Small intestine (tissue), 7 donors: Measurements from ENCODE around the gene PRXL2A. TPM values are rescaled to one million over a fixed set of nuclear protein-coding genes. Genes with fewer than 3 reads are reported as not detected.
"Not testable (repeated sequence)": the region's sequence is repeated elsewhere in the genome, so short reads cannot be mapped to it uniquely, and the experiment has no call there.

Source experiments
- DNase-seq, 2 donors: peaks; one replicate each; pipeline versions ENCODE4 v3.0.0 to v3.0.0-alpha.2; 2013
- FAIRE-seq: peaks from 2 replicates; lab custom pipeline; 2012; peaks lifted over from hg19 to GRCh38; lab: Jason Lieb, UNC
- H3K27ac ChIP-seq, 3 donors: one replicate each; pipeline ENCODE4 v1.5.1; 2013; ENCODE audit warnings: low read length in 2 of 3, mild to moderate bottlenecking in 2 of 3, control low read depth in 1 of 3, inconsistent platforms in 1 of 3, low read depth in 1 of 3, moderate library complexity in 1 of 3
- H3K27me3 ChIP-seq, 3 donors: one replicate each; pipeline ENCODE4 v1.6.1; 2013; ENCODE audit warnings: low read length in 3 of 3, inconsistent platforms in 1 of 3; ENCODE audit not compliant: control insufficient read depth in 3 of 3, insufficient read depth in 3 of 3
- H3K36me3 ChIP-seq, 3 donors: one replicate each; pipeline ENCODE4 v1.6.1; 2013; ENCODE audit warnings: low read length in 3 of 3, inconsistent platforms in 1 of 3, low read depth in 1 of 3, mild to moderate bottlenecking in 1 of 3, moderate library complexity in 1 of 3; ENCODE audit not compliant: control insufficient read depth in 3 of 3, insufficient read depth in 2 of 3
- H3K4me1 ChIP-seq, 3 donors: one replicate each; pipeline ENCODE4 v1.6.1; 2013; ENCODE audit warnings: low read length in 2 of 3, inconsistent platforms in 1 of 3, low read depth in 1 of 3, mild to moderate bottlenecking in 1 of 3, moderate library complexity in 1 of 3; ENCODE audit not compliant: control insufficient read depth in 3 of 3, insufficient read depth in 2 of 3
- H3K4me3 ChIP-seq, 3 donors: one replicate each; pipeline ENCODE4 v1.5.1; 2013; ENCODE audit warnings: low read length in 3 of 3, control low read depth in 1 of 3, inconsistent platforms in 1 of 3, low read depth in 1 of 3, mild to moderate bottlenecking in 1 of 3, moderate library complexity in 1 of 3
- H3K9me3 ChIP-seq, 2 donors: one replicate each; pipeline ENCODE4 v1.6.1; 2013; ENCODE audit warnings: low read depth in 1 of 2, low read length in 1 of 2; ENCODE audit not compliant: control insufficient read depth in 2 of 2, insufficient read depth in 1 of 2
- WGBS, 3 donors: extraction: QIAGEN DNeasy Blood & Tissue Kit; methylation state at CpG; one replicate each; pipeline ENCODE4 v1.1.7; 2013; 5-methylcytosine and 5-hydroxymethylcytosine counted together
- polyA plus RNA-seq, 4 donors: library from polyadenylated mRNA; stranded (reverse) in 3 of 4; unstranded in 1 of 4; fragments of 200-250 nt in 3 of 4; fragments of 120-200 nt in 1 of 4; gene quantifications; one replicate each; pipeline versions ENCODE4 v1.2.1 to v1.2.3, GENCODE V29; 2013
- donor health status: healthy with polysubstance abuse.
- donor health status: control.
- donor health status: control.
- donor health status: Bipolar disorder and iron deficiency.
- donor health status: healthy.

The PRXL2A gene
- polyA plus RNA-seq, 4 donors = 40.9 to 144 (median 56.9) TPM

- Histone ChIP-seq H3K27ac (peak overlapping the region in 2 of 3 donors; percentile 13 to 45), H3K36me3 (peaks cover 0 to 5% (median 0%) of the 10 kb centered on the region in 3 donors), H3K9me3 (no peaks in the 10 kb centered on the region), H3K4me1 (peaks cover 24 to 76% (median 27%) of the 10 kb centered on the region in 3 donors), H3K27me3 (no peaks in the 10 kb centered on the region), H3K4me3 (no peak overlapping the region)
- FAIRE-seq (no peak), DNase-seq (no peak)
- WGBS, 3 donors = 19 to 73% (median 44%) methylated on average over 1 of the region's 1 CpG
Measured at GRCh38 chr10:80411681-80412220, 3.4 kb downstream of the PRXL2A start.

GRCh38 chr10:80412486-80412885 lies 4.1 kb downstream of the PRXL2A start:
- WGBS, 3 donors = 78 to 87% (median 86%) methylated on average over 5 of the region's 5 CpGs
- DNase-seq (peak in 1 of 2 donors; percentile 35), FAIRE-seq (no peak)
- Histone ChIP-seq H3K4me3 (no peak overlapping the region), H3K36me3 (peaks cover 0 to 5% (median 0%) of the 10 kb centered on the region in 3 donors), H3K27me3 (no peaks in the 10 kb centered on the region), H3K9me3 (no peaks in the 10 kb centered on the region), H3K4me1 (peaks cover 24 to 75% (median 27%) of the 10 kb centered on the region in 3 donors), H3K27ac (peak overlapping the region in 2 of 3 donors; percentile 24 to 35)

GRCh38 chr10:80413271-80413996 lies 5.1 kb downstream of the PRXL2A start:
- H3K4me1 ChIP-seq = peaks cover 24 to 82% (median 27%) of the 10 kb centered on the region in 3 donors
- WGBS, 3 donors = 64 to 75% (median 70%) methylated on average over 12 of the region's 12 CpGs
- DNase-seq (peak in 1 of 2 donors; percentile 39), FAIRE-seq (no peak)
- H3K27ac ChIP-seq = peak overlapping the region; percentile 79 to 80 (median 80)
- no peak overlapping the region for H3K4me3 ChIP-seq
- no peaks in the 10 kb centered on the region for H3K9me3 ChIP-seq
- H3K27me3 ChIP-seq = no peaks in the 10 kb centered on the region
- H3K36me3 ChIP-seq = peaks cover 0 to 6% (median 0%) of the 10 kb centered on the region in 3 donors

GRCh38 chr10:80414142-80414895 lies 6.0 kb downstream of the PRXL2A start:
- FAIRE-seq = no peak
- peaks cover 0 to 9% (median 0%) of the 10 kb centered on the region in 3 donors for H3K36me3 ChIP-seq
- H3K9me3 ChIP-seq = no peaks in the 10 kb centered on the region
- H3K27ac ChIP-seq = peak overlapping the region; percentile 79 to 80 (median 80)
- H3K4me1 ChIP-seq = peaks cover 24 to 79% (median 27%) of the 10 kb centered on the region in 3 donors
- H3K4me3 ChIP-seq = no peak overlapping the region
- H3K27me3 ChIP-seq = no peaks in the 10 kb centered on the region
- DNase-seq = peak; percentile 85 to 90
- WGBS, 3 donors = 19 to 48% (median 26%) methylated on average over 7 of the region's 7 CpGs

GRCh38 chr10:80415734-80416478 lies 7.6 kb downstream of the PRXL2A start:
- Histone ChIP-seq H3K4me3 (no peak overlapping the region), H3K27ac (peak overlapping the region in 2 of 3 donors; percentile 69 to 79), H3K27me3 (no peaks in the 10 kb centered on the region), H3K4me1 (peaks cover 22 to 65% (median 27%) of the 10 kb centered on the region in 3 donors), H3K36me3 (peaks cover 0 to 18% (median 0%) of the 10 kb centered on the region in 3 donors), H3K9me3 (no peaks in the 10 kb centered on the region)
- WGBS, 3 donors = 41 to 74% (median 57%) methylated on average over 3 of the region's 3 CpGs
- DNase-seq (peak; percentile 43 to 55), FAIRE-seq (no peak)

GRCh38 chr10:80416479-80417098 lies 8.2 kb downstream of the PRXL2A start:
- Histone ChIP-seq H3K4me1 (peaks cover 18 to 64% (median 27%) of the 10 kb centered on the region in 3 donors), H3K4me3 (no peak overlapping the region), H3K27me3 (no peaks in the 10 kb centered on the region), H3K9me3 (no peaks in the 10 kb centered on the region), H3K27ac (peak overlapping the region in 2 of 3 donors; percentile 37 to 79), H3K36me3 (peaks cover 0 to 17% (median 0%) of the 10 kb centered on the region in 3 donors)
- DNase-seq = peak in 1 of 2 donors; percentile 16
- WGBS, 3 donors = 72 to 76% (median 73%) methylated on average over 15 of the region's 15 CpGs
- FAIRE-seq = no peak

GRCh38 chr10:80417256-80417655 lies 8.9 kb downstream of the PRXL2A start:
- not testable (repeated sequence) for H3K4me3 ChIP-seq, H3K27me3 ChIP-seq, DNase-seq, FAIRE-seq, H3K27ac ChIP-seq, H3K9me3 ChIP-seq
- Histone ChIP-seq H3K4me1 (peaks cover 18 to 65% (median 27%) of the 10 kb centered on the region in 3 donors), H3K36me3 (peaks cover 0 to 19% (median 0%) of the 10 kb centered on the region in 3 donors)
- 37 to 73% (median 43%) methylated on average over 6 of the region's 6 CpGs for WGBS, 3 donors
